Ovary (tissue), 10 donors: ENCODE results near the gene A1BG. TPM values are rescaled to one million over a fixed set of nuclear protein-coding genes. Genes with fewer than 3 reads are reported as not detected.

Experiments used
- DNase-seq, 5 donors: peaks; one replicate each; pipeline ENCODE4 v3.0.0-alpha.2; 2019 to 2020
- H3K27ac ChIP-seq, 2 donors: fragments of 200-600 bp; one replicate each; pipeline versions ENCODE4 v1.5.1 to v1.8.0; 2019 to 2022
- H3K27me3 ChIP-seq: fragments of 200-600 bp; one replicate; pipeline ENCODE4 v1.8.0; 2022
- H3K36me3 ChIP-seq: fragments of 200-600 bp; sonication (generic); one replicate; pipeline ENCODE4 v1.5.1; 2019
- H3K4me1 ChIP-seq: one replicate; pipeline ENCODE4 v1.8.1; 2013; ENCODE audit warnings: mild to moderate bottlenecking, moderate library complexity; ENCODE audit not compliant: insufficient read depth
- H3K4me3 ChIP-seq: fragments of 200-600 bp; sonication (generic); one replicate; pipeline ENCODE4 v1.5.1; 2017
- H3K9me3 ChIP-seq, 2 donors: fragments of 200-600 bp in 1 of 2; sonication (generic) in 1 of 2; one replicate each; pipeline versions ENCODE4 v1.5.1 to v1.8.1; 2013 to 2019; ENCODE audit warnings: mild to moderate bottlenecking in 1 of 2, moderate library complexity in 1 of 2
- EP300 ChIP-seq: sonication (generic); formaldehyde crosslinking; IDR thresholded peaks from one replicate; pipeline ENCODE4 v1.6.1; 2017; ENCODE audit warnings: antibody characterized with exemption
- POLR2A ChIP-seq: fragments of 450-650 bp; IDR thresholded peaks from one replicate; pipeline ENCODE4 v1.6.1; 2017; ENCODE audit warnings: antibody characterized with exemption, mild to moderate bottlenecking, moderate library complexity
- WGBS, 3 donors: extraction: QIAGEN DNeasy Blood & Tissue Kit in 1 of 3; methylation state at CpG; one replicate each; pipeline versions ENCODE4 v1.1.5 to v1.1.7; 2013 to 2017; 5-methylcytosine and 5-hydroxymethylcytosine counted together
- intact Hi-C, 4 donors: fragments of 100-400 bp; cut with DNase I; formaldehyde crosslinking; loops; one replicate each; pipeline versions ENCODE4 v1.11.0 to v1.15.1; 2022 to 2023
- long read RNA-seq, 3 donors: library from polyadenylated mRNA in 2 of 3; unstranded in 2 of 3; transcript quantifications; one replicate each; pipeline ENCODE4 v2.0.0 and lab custom pipeline, GENCODE V29; 2021 to 2026
- polyA plus RNA-seq, 2 donors: library from polyadenylated mRNA; stranded (reverse); fragments of 200-250 nt in 1 of 2; fragments of 350-450 nt in 1 of 2; fragmentation: Illumina TruSeq in 1 of 2; extraction: RNeasy Lipid Tissue Mini Kit (QIAGEN cat#74804) in 1 of 2; gene quantifications; one replicate each; pipeline ENCODE4 v1.2.3, GENCODE V29; 2013 to 2014
- total RNA-seq, 7 donors: library from RNA; depleted of rRNA in 2 of 7; stranded (reverse); fragments of >200 nt in 2 of 7; fragmentation: NEBNext Ultra II Directional in 3 of 7; extraction: Animal tissue kit (Norgen Biotek cat#: 25700) in 3 of 7; gene quantifications; one replicate each; pipeline versions ENCODE4 v1.1.0 to v1.2.4, GENCODE V29; 2016 to 2023
- TF ChIP-seq, protein P1 (sequence below), 3 donors: fragments of 450-650 bp in 2 of 3; fragments of 200-600 bp in 1 of 3; IDR thresholded peaks; one replicate each; pipeline versions ENCODE4 v1.5.1 to v1.8.0; 2016 to 2022; ENCODE audit warnings: antibody characterized with exemption in 3 of 3, mild to moderate bottlenecking in 1 of 3
- donor health status: DM: no; HTN: no; CAD: no; lungs with moderate emphysema.
- donor health status: DM: no; HTN: no; CAD: no.
- donor health status: Bipolar disorder and iron deficiency.
- donor health status: DM: yes; HTN: yes; CAD: no.
- donor health status: DM: no; HTN: no; CAD: no.
- donor health status: DM: yes; HTN: yes; CAD: no.

The A1BG gene
- total RNA-seq (10 to 100 TPM in 2 of 7 donors, 1 to 10 TPM in 5; 2.6 to 32.4 (median 4.8) TPM), polyA plus RNA-seq (10 to 100 TPM in 1 of 2 donors, under 1 TPM in 1; 0.38 to 11.8 TPM)
- long read RNA-seq, donor 1, partial matches to known transcripts = 2 of 9 reads
- long read RNA-seq, donor 1, other reads (novel, unspliced or antisense) = 5 of 9 reads
- long read RNA-seq, donor 2, transcript A1BG-203 (2 exons, 2,134 nt) = major isoform, 9 of 9 reads
- long read RNA-seq, donor 2, partial matches to known transcripts = 0 of 9 reads
- long read RNA-seq, donor 2, other reads (novel, unspliced or antisense) = 0 of 9 reads
- long read RNA-seq, donor 3, partial matches to known transcripts = 0 of 1 reads
- long read RNA-seq, donor 3, other reads (novel, unspliced or antisense) = 0 of 1 reads

DNA sequence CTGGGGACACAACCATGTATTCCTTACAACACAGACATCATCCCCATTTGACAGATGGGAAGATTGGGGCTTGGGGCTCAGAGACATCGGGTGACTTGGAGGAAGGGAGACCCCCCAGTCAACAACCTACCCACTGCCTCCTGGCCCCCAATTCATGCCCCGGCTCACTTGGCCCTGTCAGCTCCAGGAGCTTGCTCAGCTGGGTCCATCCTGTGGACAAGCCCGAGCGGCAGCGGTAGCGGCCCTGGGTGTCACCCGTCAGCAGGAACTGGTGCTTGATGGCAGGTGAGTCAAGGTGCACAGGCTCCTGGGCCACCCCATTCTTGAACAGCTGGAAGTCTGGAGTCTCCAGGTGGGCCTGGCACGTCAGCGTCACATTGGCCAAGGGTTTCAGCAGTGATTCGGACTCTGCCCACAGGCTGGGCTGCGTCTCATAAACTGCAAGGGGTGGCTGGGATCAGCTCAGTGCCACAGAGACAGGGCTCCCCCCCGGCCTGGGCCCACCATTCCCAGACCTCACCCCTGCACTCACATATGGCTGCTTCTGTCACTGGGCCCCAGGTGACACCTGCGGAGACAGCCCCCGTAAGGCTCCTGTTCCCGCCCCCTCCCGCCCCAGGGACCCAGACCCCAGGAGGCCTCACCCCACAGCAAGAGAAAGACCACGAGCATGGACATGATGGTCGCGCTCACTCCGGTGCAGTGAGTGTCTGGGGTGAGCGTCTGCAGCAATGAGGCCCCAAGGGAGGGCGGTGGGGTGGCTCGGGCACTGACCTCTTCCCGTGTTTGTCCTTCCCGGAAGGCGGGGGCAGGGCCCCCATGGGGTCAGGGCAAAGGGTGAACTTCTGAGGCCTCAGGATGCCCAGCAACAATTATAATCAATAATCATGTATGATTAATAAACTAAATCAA is at the start of gene A1BG:
Gene A1BG, minus strand, starts transcription at position 733 of the 912 bp plus-strand sequence. Its CDS starts 55 bp downstream, at position 678.
- Histone ChIP-seq H3K27me3 (no peaks in the 10 kb centered on the region), H3K4me1 (no peaks in the 10 kb centered on the region), H3K4me3 (no peak within 1 kb of the TSS), H3K36me3 (no peaks in the 10 kb centered on the region), H3K27ac (no peak within 1 kb of the TSS), H3K9me3 (no peaks in the 10 kb centered on the region)
- no peak for DNase-seq
- TF ChIP-seq POLR2A = no peak
- no peak for TF ChIP-seq EP300
- TF ChIP-seq, protein P1, sequence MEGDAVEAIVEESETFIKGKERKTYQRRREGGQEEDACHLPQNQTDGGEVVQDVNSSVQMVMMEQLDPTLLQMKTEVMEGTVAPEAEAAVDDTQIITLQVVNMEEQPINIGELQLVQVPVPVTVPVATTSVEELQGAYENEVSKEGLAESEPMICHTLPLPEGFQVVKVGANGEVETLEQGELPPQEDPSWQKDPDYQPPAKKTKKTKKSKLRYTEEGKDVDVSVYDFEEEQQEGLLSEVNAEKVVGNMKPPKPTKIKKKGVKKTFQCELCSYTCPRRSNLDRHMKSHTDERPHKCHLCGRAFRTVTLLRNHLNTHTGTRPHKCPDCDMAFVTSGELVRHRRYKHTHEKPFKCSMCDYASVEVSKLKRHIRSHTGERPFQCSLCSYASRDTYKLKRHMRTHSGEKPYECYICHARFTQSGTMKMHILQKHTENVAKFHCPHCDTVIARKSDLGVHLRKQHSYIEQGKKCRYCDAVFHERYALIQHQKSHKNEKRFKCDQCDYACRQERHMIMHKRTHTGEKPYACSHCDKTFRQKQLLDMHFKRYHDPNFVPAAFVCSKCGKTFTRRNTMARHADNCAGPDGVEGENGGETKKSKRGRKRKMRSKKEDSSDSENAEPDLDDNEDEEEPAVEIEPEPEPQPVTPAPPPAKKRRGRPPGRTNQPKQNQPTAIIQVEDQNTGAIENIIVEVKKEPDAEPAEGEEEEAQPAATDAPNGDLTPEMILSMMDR (IDR thresholded peaks at IDR 0.05) = no peak
- WGBS, 3 donors = 73 to 84% (median 80%) methylated on average over 26 of the region's 26 CpGs
- intact Hi-C loops = no loop called here

GRCh38 chr19:58401840-58402421 is 48.6 kb upstream of the A1BG start:
- peak in 2 of 5 donors; percentile 20 to 46 for DNase-seq
- peaks cover 8% of the 10 kb centered on the region for H3K4me1 ChIP-seq
- intact Hi-C loops = no loop called here
- peak overlapping the region; percentile 41 for H3K4me3 ChIP-seq
- TF ChIP-seq, protein P1 (IDR thresholded peaks at IDR 0.05) = no peak
- TF ChIP-seq POLR2A (no peak), EP300 (no peak)
- peaks cover 2% of the 10 kb centered on the region for H3K27me3 ChIP-seq
- no peaks in the 10 kb centered on the region for H3K9me3 ChIP-seq
- no peaks in the 10 kb centered on the region for H3K36me3 ChIP-seq
- 20 to 28% (median 28%) methylated on average over 23 of the region's 23 CpGs for WGBS, 3 donors
- H3K27ac ChIP-seq = no peak overlapping the region

GRCh38 chr19:58400916-58401839 is 47.9 kb upstream of the A1BG start:
- intact Hi-C loops = no loop called here
- Histone ChIP-seq H3K4me1 (peaks cover 12% of the 10 kb centered on the region), H3K36me3 (no peaks in the 10 kb centered on the region), H3K27ac (peak overlapping the region in 1 of 2 donors; percentile 42), H3K9me3 (no peaks in the 10 kb centered on the region), H3K27me3 (peaks cover 5% of the 10 kb centered on the region), H3K4me3 (peak overlapping the region; percentile 43)
- 0 to 1% (median 1%) methylated on average over 79 to 80 of the region's 80 CpGs for WGBS, 3 donors
- peak; percentile 99 to 100 (median 100) for DNase-seq
- TF ChIP-seq, protein P1 (IDR thresholded peaks at IDR 0.05) = no peak
- TF ChIP-seq EP300 (no peak), POLR2A (peak; percentile 61)
